ENCODE results near the gene TUB.

TUB gene

DNA sequence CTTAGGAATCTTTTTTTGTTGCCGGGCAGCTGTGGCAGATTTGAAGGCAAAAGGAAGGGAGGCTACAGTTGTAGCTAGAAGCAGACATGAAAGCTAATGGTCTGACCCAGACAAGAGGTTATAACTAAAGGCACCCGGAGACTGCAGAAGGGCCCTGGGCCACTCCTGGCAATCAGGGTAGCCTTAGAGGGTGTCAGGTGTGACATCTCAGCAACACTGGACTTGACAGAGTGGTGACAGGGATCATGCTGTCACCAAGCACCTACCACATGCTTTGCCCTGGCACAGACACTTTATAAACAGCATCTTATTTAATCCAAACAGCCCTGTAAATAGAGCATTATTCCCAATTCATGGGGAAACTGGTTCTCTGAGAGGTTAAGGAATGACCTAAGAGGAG, 25.7 kb downstream of the TUB start:
- no peak for DNase-seq (ENCODE audit: low spot score)
- FAIRE-seq: no peak

DNA sequence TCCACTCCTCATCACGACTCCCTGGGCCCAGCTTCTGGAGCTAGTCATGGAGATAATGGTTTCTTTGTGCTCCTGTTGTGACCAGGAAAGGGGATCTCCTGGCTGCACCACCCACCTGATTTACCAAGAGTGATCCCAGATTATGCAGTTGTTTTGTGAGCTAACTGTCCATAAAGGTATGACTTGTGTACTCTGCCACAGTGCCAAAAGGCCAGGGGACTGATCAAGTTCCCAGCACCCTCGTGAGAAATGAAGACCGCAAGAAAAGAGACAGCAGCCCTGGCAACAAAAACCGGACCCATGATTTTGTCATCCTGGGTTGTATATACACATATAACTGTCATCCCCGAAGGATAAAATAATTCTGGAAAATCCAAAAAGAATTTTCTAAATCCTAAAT, 26.6 kb downstream of the TUB start:
- no peak for FAIRE-seq
- no peak for DNase-seq (ENCODE audit: low spot score)

DNA sequence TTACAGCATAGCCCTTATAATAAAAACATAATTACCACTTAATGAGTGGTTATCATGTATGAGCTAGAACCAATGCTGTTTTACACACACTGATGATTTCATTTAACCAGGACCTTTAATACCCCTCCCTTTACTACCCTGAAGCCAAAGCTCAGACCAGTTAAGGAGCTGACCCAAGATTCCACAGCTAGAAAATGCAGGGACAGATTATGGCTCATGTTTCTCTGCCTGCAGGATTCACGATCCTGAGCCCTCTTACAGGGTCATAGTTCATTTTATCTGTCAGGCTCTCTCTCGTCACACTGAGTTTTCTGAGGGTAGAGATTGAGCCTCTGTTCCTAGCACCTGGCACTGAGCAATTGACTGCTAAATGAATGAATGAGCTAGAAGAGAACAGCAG, 27.4 kb downstream of the TUB start:
- DNase-seq (ENCODE audit: low spot score) (no peak), FAIRE-seq (no peak)

DNA sequence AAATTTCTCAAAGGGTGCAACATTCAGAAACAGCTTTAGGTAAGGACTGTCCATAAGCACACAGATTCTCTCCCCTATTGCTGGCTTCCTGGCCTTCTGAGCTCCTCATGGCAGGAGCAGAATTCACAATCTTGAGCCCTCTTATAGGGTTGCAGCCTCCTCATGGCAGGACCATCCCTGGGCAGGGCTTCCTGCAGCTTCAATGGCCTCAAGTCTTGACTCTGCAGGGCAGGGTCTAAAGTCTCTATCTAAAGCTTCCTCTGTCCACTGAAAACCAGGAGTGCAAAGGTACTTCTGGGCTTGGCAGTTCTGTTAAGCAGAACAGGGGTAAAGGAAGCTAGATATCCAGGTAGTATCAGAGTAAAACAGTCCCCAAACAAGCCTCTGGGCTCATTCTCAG, 28.7 kb downstream of the TUB start:
- FAIRE-seq (no peak), DNase-seq (ENCODE audit: low spot score) (no peak)

DNA sequence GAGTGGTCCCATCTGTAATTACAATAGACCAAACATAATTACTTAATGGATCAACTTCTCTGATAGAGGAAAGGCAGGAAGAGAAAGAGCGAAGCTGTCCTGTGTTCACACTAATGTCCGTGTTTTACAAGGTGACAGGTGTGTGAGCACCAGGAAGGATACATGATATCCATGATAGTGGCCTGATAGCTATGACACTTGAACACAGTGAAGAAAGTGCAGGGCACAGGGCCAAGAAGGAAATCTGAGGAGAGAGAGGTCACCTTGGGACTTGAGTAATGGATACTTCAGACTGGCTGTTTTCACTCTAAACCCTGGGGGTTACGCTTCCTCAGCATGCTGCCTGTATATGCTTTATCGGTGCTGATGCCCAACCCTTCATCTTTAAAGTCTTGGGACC, 29.4 kb downstream of the TUB start:
- FAIRE-seq (no peak), DNase-seq (ENCODE audit: low spot score) (no peak)

DNA sequence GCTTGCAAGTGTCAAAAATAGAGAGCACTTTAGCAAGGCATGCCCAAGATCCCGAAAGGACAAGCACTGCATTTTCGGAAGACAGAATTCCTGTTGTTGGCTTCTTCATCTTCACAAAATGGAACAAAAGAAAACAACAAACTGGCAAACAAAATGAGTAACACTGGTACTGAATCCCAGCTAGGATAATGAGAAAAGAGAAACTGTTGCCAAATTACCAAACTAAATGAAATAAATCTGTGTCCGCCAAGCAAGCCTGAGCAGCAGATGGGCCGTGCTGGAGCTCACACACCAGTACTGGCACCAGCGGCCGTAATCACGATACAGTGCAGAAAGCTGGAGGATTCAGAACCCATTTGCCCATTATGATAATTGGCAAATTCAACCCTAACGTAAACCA, 30.6 kb downstream of the TUB start:
- DNase-seq (ENCODE audit: low spot score): no peak
- FAIRE-seq: no peak

DNA sequence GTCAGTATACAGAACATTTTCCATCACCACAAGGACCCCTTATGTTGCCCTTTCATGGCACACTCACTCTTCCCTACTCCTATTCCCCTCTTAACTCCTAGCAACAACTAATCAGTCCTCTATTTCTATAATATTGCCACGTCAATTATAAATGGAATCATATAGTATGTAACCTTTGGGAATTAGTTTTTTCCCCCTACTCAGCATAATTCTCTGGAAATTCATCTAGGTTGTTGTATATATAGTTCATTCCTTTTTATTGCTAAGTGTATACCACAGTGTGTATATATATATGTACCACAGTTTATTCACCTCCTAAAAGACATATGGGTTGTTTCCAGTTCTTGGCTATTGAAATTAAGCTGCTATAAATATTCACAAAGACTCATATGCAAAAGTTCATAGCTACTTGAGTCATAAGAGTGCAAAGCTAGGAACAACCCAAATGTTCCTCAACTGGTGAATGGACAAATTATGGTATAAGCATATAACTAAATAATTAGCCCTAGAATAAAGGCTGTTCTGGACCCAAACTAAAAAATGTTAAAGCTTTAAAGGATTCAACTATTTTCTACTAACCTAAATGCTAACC, 41.3 kb downstream of the TUB start:
- no peak for FAIRE-seq
- no peak for DNase-seq (ENCODE audit: low spot score)

DNA sequence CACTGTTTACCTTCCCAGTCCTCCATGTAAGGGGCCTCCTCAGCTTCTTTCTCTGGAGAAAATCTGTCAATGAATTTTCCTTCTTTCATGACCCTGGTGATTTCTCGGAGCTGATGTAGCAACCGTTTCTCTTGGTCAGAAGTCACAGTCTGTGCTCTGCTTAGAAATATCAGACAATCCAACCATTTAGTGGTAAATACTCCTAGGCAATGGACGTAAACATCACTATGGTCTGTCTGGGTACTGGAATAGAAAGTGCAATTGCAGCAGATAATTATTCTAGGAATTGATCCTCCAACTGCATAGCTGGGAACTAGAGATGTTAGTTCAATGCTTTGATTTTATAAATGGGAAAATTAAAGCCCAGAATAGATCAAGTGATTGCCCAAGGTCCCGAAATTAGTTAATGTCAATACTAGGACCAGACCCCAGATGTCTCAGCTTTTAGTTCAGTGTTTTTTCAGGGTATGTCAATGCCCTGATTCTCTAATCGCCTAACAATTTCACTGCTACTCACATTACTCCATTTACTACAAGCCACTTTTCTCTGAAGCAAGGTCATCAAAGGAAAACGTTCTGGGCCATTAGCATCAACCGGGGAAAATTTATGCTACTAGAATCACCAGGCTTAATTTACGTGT, 45.8 kb downstream of the TUB start:
- FAIRE-seq (no peak), DNase-seq (ENCODE audit: low spot score) (no peak)

DNA sequence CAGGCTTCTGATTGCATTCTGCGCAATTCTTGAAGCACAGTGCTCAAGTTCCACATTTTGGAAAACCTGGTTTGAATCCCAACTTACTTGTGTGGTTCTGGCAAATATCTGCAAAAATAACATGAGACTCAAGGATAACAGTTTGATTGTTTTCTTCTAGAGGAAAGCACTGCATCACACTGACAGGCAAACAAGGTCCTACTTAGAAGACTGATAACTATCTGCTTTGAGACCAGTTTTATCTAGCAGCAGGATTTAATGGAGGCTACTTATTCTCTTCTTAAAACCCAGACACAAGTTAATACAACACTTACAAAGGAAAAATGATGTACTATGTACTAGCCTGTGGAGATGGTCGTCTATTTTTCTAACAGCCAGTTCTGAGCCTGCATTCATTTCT, 46.4 kb downstream of the TUB start:
- FAIRE-seq (no peak), DNase-seq (ENCODE audit: low spot score) (no peak)

DNA sequence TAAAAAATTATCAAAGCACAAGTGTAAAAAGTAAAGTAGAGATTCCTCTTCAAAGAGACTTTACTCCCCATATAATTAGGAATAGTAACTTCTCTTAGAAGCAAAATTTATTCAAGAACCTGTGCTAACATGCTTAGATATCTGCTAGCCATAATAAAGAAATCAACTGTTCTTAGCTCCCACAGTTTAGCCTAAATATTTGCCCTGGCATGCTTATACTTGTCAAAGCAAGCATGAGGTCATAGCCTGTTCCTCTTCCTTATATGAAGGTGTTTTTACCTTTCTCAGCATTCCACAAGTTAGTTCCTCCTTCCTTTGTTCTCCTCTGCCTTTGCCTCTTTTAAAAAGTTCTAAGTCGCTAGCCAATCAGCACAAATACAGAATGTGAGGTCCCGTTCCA, 57.5 kb downstream of the TUB start:
- FAIRE-seq (no peak), DNase-seq (ENCODE audit: low spot score) (no peak)

DNA sequence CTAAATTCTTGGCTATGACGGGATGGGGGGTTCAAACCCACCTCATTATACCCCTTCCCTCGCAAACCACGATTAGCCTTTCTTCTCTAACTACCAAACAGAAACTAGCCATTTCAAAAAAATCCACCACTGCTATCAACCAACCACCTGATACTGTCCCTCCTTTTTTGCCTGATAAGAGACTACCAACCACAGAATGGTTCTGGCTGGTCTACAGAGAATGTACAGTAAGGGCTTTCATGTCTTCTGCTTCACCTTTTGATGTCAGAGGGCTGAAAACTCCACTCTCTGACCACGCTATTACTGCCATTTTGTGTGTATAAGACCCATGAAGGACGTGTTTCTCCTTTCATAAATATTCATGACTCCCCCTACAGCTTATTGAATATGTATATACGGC, 68.7 kb downstream of the TUB start:
- no peak for DNase-seq (ENCODE audit: low spot score)
- FAIRE-seq: no peak
